C1 segment of cervical spinal cord (tissue), 14 donors: ENCODE data around the gene DNAJC21.

Source experiments
- DNase-seq, 14 donors: peaks; one replicate each; lab custom pipeline; 2025; lab: John Stamatoyannopoulos, UW

DNAJC21 gene

GRCh38 chr5:34929134-34929719 is at the start of gene DNAJC21:
Gene DNAJC21 (plus strand): TSS chr5:34929559. CDS start chr5:34929820, 261 bp downstream.
- peak; percentile 42 to 99 (median 95) for DNase-seq

GRCh38 chr5:34881246-34881645 is 48.1 kb upstream of the DNAJC21 start:
- DNase-seq = no peak

- DNase-seq = no peak
Observed at GRCh38 chr5:34886392-34887119, 42.8 kb upstream of the DNAJC21 start.

GRCh38 chr5:34889394-34889793 is 40.0 kb upstream of the DNAJC21 start:
- no peak for DNase-seq

- no peak for DNase-seq
Observed at GRCh38 chr5:34891981-34892380, 37.4 kb upstream of the DNAJC21 start.

DNA sequence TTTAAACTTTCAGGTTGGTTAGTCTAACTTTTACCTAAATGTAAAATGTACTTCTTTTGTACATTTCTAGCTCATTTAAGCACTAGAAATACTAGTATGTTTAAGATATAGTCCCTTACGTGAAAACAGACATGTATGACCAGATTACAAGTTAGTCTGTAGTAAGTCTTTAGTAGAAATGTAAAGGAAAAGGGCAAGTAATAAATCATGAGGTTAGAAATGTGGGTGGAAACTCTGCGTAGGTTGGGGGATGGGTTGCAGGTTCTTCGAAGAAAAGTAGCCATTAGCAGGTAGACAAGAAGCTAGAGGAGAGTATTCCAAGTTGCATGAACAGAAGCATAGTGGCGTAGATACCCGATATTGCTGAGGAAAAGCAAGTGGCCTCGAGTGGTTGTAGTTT is 36.9 kb upstream of the DNAJC21 start:
- no peak for DNase-seq

DNA sequence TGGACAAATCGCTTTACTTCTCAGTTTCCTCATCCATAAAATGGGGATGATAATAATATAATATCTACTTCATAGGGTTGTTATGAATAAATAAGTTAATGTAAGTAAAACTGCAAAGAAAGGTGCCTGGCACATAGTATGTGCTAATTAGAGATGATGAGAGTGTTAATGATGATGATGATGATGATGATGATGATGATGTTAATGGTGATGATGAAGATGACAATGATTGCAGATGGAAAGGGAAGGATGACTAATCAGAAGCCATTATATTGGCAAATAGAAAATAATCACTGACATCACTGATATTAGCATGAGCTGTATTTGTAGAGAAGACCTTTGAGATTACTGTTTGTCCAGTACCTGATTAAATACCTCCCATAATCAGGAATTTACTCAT is 34.6 kb upstream of the DNAJC21 start:
- no peak for DNase-seq

DNA sequence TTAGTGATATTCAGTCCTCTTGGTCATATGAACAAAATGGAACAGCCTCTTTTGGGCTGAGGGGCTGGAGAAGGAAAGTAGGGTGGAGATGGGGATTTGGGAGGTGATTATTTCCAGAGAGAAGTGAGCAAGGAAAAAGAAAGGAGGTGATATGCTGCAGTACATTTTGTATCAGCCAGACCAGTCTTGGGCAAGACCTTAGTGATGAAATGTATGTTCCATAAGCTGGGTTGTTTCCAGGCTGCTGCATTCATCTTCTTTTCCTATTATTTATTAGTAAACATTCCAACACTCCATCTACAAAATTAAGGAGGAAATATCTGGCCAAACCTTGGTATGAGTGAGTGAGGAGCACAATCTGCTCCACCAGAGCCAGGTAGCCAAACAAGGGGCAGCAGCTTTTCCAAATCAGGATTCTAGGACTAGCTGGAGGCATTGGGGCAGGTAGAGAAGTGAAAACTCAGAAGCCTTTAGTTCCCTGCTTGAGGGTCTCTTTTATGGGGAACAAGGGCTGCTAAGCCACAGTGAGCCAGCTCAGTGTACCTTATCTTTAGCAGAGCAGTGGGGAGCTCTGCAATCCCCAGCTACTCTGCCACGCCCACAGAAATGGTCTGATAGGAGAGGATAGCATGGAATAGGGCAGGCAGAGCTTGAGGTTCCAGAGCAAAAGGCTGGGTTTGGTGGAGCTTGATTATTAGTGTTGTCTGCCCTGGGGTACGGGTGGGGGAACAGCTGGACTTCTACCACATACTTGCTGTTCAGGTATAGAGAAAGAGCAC is 33.5 kb upstream of the DNAJC21 start:
- DNase-seq = no peak

- DNase-seq = no peak
Observed at GRCh38 chr5:34897646-34898045, 31.7 kb upstream of the DNAJC21 start.

GRCh38 chr5:34898258-34898895 is 31.0 kb upstream of the DNAJC21 start:
- DNase-seq = peak in 11 of 14 donors; percentile 1 to 58 (median 39)

GRCh38 chr5:34899066-34899465 is 30.3 kb upstream of the DNAJC21 start:
- DNase-seq = no peak

DNA sequence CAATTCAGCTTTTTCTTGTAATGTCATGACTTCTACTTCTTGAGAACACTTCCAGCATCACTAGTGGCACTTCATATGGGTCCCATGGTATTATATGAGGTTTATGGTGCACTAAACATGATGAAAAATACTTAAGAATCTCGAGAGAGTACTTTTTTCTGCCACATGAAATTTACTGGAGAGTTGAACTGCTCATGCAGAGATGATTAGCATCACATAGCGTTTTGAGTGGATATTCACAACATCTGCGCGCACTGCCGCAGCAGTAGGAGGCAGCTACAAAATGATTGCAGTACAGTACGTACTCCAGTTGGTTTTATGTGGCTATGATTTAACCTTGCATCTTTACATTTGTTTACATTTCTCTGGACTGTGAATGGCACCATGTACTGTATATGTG is 28.7 kb upstream of the DNAJC21 start:
- no peak for DNase-seq

DNA sequence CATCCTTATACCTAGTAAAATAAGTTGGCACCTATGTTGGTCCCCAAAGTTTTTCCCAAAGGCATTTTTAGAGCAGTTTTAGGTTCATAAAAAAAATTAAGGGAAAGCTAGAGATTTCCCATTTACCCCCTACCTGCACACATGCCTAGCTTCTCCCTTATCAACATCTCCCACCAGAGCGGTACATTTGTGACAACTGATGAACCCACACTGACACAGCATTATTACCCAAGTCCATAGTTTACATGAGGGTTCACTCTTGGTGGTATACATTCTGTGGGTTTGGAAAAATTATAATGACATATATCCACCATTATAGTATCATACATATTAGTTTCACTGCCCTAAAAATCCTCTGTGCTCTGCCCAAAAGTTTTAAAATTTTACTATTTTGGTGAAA is 26.1 kb upstream of the DNAJC21 start:
- DNase-seq = no peak

DNA sequence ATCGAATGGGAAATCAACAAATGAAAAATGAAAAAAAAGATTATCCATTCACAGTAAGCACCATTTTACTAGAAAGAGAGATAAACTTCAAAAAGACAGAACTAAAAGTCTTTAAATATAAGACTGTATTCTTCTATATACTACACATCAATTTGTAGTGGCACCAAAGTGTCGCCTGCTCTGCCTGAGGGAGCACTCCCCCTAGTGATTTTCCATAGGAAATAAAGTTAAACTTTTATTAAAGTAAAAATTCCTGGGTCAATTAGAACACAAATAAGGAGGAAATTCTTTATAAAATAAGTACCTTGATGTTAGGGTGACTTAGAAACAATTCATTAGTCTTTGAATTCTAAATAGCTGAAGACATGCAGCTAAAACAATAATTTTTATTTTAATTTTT is 23.8 kb upstream of the DNAJC21 start:
- DNase-seq = no peak

DNA sequence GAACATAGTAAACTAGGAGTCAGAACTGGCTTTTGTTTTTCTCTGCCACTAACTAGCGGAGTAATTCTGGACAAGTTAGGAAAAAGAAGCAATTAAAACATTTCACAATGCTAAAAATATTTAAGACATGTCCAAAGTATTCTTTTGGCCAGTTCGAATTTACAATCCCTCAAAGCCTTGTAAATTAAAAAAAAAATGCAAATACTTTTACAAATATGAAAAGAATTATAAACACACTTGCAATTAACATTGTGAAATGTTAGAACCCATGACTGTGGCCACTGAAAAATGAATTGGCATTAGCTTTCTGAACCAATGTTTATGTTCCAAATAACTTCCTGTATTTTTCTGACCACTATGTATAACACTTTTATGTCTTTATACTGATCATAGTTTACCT is 16.3 kb upstream of the DNAJC21 start:
- DNase-seq = no peak

DNA sequence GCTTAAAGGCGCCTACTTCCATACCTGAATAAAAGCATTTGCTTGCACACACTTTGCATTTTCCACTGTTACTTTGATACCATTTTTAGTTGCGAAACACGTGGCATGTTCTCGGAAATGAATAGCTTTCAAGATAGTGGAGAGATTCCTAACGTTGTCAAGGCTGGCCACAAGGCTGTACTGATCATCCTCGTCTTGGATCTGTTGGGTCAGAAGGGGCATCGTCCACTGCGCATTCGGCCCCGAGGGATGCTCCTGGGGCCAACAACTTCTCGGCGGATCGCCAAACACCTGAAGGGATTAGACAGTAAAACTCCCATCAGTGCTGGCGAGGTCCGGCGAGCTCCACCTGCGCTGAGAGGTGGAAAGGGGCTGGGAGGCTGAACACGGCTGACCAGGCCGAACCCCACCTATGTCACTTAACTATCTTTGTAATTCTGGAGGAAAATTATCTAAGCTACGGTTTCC is 14.7 kb upstream of the DNAJC21 start:
- peak in 1 of 14 donors; percentile 58 for DNase-seq

GRCh38 chr5:34915139-34915855 is 14.1 kb upstream of the DNAJC21 start, which contains the start of the genes BRIX1 and RAD1:
Gene BRIX1 (plus strand): TSS chr5:34915711. CDS start chr5:34915739, 28 bp downstream.
Gene RAD1 (minus strand): TSS chr5:34915504. CDS start chr5:34914892, 612 bp downstream.
- peak; percentile 61 to 97 (median 94) for DNase-seq

DNA sequence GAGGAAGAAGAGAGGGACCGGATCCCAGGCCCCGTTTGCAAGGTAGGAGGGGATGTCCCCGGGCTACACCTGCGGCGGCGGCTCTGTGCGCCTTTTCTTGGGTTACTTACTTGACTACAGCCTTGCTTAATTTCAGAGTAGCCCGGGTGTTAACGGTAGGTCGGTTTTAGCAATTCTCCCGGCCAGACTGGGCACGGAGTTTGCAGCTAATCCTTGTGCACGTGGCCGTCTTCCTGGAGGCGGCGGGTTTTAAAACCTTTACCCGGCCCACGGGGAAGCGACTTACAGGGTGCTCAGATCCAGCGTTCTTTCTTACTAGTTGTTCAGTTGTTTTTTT is 13.5 kb upstream of the DNAJC21 start:
- DNase-seq = no peak

- peak in 1 of 14 donors; percentile 5 for DNase-seq
Observed at GRCh38 chr5:34916518-34916917, 12.8 kb upstream of the DNAJC21 start.

- DNase-seq = no peak
Observed at GRCh38 chr5:34918025-34918424, 11.3 kb upstream of the DNAJC21 start.

DNA sequence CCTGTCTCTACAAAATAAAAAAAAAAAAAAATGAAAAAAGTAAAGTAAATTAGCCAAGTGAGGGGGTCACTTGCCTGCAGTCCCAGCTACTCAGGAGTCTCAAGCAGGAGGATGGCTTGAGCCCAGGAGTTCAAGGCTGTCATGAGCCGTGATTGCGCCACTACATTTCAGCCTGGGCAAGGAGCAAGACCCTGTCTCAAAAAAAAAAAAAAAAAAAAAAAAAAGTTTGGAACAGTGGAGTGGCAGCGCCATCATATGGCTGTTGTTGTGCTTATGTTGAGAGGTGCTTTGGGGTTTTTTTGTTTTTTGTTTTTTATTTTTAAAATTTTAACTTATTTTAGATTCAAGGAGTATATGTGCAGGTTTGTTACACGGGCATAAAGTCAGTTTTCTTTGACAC is 10.3 kb upstream of the DNAJC21 start:
- DNase-seq = no peak
